T-helper 9 cell (primary cell): ENCODE data around the gene KRT33A.
A peak's percentile ranks its signal among the peaks of the same experiment; 100 is the strongest.

Experiments
- DNase-seq: peaks from one replicate; pipeline ENCODE4 v3.0.0-alpha.2; 2020

The KRT33A gene

DNA sequence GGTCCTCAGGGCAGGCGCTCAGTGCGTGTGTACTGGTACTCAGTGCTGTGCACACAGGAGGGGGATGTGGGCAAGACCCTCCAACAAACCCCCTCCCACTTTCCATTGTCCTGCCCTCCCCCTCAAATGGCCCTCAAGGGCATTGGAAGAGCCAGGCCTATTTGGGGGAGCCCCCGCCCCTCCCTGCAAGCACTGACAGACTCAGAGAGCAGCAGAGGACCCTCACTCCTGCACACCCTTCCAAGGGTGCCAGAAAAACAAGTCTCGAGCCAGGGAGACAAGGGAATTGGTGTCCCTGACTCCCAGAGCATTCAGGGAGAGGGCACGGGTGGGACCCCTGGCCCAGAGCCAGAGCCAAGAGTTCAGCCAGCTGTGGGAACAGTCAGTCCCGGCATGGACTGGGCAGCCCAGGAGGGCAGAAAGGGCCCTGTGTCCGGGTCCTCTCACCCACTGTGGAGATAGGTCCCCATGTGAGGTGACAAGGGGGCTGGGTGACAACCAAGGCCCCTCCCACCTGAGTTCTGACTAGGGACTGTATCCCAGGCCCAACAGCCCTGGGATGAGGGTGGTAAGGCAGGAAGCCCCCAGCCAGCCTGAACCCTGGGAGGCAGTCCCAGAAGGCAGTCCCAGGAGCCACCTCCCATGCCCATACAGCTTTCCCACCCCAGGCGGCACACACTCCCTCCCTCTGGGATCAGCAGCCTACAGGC is 23.1 kb downstream of the KRT33A start:
- no peak for DNase-seq

DNA sequence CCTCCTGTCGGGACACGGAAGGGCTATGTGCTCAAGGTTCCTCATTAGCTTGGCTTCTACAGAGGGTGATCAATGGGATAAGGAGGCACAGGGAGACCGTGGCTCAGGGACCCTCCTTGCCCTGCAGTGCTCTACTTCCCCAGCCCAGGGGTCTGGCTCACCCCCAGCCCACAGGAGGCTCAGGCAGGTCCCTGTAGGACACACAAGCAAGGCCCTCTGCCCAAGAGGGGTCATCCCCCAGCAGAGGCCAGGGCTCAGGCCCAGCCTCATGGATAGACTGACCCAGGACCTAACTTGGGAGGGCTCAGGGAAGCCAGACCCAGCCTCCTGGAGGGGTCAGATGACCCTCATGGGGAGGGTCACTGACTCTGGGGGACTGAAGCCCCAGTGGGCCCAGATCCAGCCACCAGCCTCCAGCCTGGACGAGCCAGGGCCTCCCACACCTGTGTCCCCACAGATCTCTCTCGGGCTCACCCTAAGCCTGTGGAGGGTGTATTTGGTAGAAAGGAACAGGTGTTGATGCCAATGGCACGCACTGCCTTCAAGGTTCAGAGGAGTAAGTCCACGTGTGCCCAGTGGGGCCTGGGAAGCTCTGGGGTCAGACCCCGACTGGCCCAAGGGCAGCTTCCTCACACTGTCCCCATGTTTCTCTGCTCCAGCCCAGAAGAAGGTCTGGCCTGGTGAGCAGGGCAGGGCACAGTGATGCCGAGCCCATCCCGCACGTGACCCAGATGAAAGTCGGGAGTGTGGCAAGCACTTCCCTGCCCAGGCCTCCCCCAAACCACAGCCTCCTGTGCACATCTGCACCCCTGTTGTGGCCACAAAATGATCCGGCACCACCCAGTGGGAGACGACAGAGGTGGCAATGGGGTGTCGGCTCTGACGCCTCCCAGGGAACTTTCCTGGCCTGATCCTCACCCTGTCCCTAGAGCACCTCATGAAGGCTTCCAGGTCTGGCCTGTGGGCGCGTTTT is 24.2 kb downstream of the KRT33A start:
- peak; percentile 42 for DNase-seq

DNA sequence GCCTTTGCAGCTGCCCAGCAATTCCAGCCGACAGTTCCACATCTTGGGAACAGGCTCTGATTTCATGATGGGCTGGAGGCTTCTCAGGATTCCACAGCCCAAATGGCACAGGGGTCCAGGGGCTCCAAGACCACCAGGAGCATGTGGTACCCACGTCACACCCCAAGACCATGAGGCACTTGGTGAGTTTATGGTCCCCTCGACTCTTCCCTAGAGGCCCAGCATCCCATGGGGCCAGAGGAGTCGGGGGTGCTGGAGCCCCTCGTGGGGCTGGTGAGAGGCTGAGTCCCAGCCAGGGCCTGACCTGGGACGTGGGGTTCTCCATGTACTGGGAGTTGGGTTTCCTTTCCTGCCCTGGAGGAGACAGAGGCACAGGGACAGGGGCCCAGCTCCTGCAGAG is 25.0 kb downstream of the KRT33A start:
- no peak for DNase-seq

DNA sequence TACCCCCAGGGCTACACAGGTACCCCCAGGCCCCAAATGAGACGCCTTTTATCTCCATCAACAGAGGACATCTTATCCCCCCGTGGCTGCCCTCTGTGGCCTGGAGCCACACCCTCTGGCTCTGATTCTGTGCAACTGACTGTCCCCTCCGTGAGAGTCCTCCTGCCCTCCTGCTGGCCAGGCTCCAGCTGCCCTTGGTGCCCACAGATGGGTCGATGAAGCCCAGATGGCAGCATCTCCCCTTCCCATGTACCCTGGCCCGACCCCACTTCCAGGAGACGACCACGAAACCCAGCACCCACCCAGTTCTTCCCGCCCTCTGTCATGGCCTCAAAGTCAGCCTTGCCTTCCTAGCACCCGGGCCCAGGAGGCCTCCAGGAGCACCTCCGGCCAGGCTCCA is 25.5 kb downstream of the KRT33A start:
- no peak for DNase-seq

GRCh38 chr17:41324180-41325075 is 26.2 kb downstream of the KRT33A start:
- DNase-seq = no peak

DNA sequence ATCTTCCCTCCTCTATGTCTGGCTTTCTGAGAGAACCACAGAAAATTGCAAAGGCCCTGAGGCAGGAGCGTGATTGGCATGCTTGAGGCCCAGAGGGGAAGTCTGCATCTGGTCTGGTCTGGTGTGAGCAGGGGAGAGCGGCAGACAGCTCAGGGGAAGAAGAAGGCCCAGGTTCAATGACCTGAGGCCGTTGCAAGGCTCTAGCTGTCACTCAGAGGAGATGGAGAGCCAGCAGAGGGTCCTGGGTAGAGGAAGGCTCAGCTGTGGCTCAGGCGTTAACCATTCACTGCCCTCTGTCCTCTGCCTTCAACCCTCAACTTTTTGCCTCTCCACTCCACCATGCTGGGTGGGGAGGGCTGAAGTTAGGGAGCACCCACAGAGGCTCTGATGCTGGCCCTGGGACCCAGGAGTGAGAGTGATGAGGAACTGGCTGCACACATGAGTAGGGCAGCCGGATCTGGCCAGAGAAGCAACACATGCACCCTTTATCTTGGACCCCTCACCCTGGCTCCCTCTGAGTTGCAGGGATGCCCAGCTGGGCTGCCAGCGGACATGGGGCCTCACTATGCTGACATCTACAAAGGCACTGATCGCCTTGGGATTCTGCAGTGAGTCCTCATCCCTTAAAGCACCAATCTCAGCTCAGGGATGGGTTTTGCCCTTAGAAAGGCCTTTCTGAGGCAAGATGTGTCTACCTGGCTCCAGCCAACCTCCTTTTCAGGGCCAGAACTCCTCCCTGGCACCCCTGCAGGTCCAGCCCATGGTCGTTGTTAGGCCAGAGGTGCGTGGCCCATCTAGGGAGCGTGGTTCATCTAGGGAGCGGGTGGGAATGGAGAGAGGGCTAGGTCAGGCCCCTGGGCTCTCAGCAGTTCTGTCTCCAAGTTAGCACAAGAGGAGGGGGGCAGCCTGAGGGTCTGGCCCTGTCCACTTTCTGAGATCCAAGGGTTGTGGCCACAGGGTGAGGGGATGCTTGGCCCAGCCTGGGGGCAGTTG is 27.4 kb downstream of the KRT33A start:
- DNase-seq = no peak

DNA sequence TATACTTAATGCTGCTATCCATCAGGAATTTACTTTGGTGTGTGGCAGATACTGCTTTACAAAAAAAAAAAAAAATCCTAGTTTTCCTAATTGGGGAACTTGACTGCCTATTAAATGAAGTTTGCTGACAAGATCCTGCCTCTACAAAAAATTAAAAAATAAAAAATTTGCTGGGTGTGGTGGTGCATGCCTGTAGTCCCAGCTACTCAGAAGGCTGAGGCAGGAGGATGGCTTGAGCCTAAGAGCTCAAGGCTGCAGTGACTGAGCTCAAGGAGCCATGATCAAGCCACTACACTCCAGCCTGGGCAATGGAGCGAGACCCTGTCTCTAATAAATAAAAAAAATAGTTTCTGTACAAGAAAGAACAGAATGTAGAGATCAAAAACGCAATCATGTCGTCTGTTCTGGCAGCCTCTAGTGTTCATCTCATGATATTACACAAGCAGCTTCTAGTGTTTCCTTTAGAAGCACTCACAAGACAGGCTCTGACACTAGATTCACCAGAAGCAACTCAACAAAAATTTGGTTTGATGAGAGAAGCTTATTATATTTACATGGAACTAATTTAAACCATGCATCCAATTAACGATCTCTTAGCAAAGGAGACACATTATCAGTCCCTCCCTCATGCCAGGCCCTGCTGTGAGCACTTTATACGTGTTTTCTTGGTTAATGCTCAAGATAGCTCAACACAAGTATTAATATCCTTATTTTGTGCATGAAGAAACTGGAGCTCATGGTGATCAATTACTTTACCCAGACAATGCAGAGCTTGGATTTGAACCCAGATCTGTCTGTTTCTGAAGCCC is 28.3 kb downstream of the KRT33A start:
- no peak for DNase-seq

- DNase-seq = no peak
Observed at GRCh38 chr17:41318231-41318630, 32.4 kb downstream of the KRT33A start.

DNA sequence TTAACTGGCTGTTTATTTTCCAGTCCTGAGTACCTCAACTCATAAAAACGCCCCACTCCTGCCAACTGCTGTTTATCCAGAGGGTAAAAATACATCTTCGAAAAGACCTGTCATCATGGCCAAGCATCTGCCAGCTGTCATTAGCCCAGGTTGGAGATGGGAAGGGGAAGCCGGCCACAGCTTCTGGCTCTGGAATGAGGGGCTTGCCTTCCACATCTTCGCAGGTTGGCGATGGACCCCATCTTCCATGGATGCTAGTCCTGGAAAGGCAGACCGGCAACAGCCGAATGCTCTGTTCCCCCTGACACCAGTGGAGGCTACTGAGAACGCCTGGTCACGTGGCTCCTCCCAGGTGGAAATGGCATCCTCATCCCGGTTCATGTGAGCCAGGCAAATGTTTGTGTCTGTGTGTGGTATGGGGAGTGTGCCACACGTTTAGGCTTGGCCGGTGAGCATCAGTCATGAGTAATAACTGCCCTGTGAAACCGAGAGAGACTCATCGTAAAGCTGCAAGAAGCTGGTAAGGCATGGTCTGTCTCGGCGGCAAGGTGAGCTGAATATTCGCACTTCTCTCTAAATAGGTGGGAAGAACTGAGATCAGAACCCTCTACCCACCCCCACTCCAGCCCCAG is 34.7 kb downstream of the KRT33A start:
- no peak for DNase-seq

GRCh38 chr17:41315204-41315794 is 35.3 kb downstream of the KRT33A start, which contains the start of gene KRTAP17-1:
Gene KRTAP17-1 (minus strand): TSS chr17:41315710. CDS start chr17:41315650, 60 bp downstream.
- DNase-seq = no peak

DNA sequence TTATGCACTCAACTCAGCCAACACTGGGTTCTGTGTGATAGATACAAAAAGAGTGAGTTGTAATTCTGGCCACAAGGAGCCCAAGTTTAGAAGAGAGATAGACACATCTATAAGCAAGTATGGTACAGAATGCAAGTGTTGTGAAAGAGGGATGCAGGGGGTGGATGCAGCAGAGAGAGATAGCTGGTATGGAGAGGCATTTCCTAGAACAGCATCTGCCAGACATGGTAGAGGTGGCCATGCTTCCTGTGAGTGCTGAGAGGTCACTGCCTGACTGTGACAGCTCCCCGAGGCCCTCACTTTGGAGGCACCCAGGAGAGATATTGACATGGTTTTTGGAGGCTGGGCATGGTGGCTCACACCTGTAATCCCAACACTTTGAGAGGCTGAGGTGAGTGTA is 39.5 kb downstream of the KRT33A start:
- DNase-seq = no peak

GRCh38 chr17:41308918-41309359 is 41.7 kb downstream of the KRT33A start, which contains the start of gene KRTAP16-1:
Gene KRTAP16-1 (minus strand): TSS chr17:41309309. CDS start chr17:41309253, 56 bp downstream.
- DNase-seq = peak; percentile 38

DNA sequence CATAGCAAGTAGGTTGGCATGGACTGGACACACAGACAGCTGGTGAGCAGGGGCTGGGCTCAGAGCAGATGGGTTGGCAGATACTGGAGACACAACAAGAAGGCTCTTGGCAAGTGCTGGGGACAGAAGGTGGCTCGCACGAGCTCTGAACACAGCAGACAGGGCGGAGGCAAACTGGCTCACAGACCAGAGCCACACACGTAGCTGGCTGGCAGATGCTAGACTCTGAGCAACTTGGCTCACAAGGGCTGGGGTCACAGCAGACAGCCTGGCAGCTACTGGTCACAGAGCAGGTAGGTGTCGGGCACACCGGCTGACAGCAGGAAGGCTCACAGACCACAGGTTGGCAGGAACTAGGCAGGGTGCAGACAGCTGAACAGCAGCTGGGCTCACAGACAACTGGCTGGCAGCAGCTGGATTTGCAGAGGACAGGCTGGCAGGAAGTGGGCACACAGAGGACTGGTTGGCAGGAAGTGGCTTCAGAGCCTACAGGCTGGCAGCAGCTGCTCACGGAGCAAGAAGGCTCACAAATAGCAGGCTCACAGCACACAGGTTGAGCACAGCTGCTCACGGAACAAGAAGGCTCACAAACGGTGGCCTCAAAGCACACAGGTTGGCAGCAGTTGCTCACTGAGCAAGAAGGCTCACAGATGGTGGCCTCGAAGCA is 42.2 kb downstream of the KRT33A start:
- peak; percentile 69 for DNase-seq

GRCh38 chr17:41307647-41308046 is 43.0 kb downstream of the KRT33A start:
- DNase-seq = no peak

DNA sequence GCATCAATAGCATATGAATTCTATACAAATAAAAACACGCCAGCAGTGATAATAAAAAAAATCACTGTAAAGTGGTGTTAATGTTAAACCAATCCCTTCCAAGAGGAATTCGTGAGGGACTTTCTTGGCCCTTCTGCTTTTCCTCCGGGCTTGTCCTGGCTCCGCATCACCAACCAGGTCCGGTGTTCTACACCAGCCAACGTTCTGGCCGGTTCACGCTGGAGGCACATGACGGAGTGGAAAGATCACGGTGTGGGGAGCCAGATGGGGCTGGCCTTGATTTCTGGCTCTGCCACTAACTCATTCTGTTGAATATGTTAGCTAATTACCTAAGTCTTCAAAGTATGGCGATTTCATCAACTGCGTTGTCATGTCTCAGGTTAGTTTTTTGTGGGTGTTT is 46.5 kb downstream of the KRT33A start:
- DNase-seq = no peak

DNA sequence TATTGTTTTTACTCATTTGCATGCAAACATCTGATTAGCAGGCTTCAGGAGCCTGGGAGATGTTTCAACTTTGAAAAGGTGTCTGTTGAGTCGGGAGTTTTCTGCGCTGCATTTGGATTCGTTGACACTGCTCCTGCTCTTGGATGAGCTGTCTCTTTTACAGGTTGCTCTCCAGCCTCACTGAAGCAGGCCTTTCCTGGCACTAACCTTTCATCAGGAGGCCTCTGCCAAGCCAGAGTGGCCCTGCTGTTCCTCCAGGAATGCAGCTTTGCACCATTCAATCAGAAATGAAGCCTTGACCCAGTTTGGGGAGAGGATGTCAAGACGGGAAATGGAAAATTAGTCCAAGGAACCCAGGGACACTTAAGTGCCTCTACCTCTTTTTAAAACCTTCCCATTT is 47.6 kb downstream of the KRT33A start:
- no peak for DNase-seq

DNA sequence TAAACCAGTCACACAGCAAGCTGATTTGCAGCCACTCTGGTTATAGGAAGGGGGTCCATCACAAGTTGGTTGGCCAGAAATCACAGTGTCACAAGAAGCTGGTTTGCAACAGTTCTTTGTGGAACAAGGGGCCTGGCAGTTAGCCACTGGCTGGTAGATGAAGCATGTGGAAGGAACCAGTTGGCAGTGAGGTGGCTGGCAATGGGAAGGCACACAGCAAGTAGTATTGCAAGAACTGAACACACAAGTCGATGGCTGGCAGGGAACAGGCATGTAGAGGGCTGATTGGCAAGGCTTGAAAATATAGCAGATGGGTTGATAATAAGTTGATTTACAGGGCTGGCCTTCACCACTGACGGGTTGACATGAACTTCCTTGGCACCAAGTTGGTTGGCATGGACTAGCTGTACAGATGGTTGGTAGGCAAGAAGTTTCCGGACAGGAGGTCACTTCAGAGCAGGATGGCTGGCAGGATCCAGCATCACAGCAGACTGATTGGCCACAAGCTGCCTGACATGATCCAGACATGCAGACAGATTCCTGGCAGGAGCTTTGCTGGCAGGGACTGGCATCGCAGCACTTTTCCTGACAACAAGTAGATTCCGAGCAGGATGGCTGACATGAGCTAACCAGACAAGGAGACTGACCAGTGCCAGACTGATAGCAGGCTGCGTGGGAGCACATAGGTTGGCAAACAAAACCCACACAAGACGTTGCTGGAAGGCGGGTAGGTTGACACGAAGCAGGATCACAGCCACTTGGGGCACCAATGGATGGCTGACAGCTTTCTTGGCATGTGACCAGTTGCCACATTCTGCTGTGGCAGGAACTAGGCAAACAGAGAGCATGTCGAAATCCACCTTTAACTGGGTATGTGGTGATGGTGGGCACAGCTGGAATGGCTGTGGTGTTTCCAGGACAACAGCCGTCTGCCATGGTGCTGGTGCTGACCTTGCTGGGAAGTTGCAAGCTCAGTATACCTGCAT is 48.4 kb downstream of the KRT33A start, which contains the start of gene KRTAP29-1:
Gene KRTAP29-1 (minus strand): TSS at position 936 of the 986 bp plus-strand sequence. CDS start 0 bp downstream, at position 936.
- DNase-seq = no peak
